ENCODE results near the gene GARNL3. TPM values are rescaled to one million over a fixed set of nuclear protein-coding genes. Genes with fewer than 3 reads are reported as not detected.

GARNL3 gene
- total and polyA plus RNA-seq, 2 of the 13 experiments (the other 11 are each of a cell fraction or from before 2014, with no cell fraction given) = 3.9 to 11.0 TPM

DNA sequence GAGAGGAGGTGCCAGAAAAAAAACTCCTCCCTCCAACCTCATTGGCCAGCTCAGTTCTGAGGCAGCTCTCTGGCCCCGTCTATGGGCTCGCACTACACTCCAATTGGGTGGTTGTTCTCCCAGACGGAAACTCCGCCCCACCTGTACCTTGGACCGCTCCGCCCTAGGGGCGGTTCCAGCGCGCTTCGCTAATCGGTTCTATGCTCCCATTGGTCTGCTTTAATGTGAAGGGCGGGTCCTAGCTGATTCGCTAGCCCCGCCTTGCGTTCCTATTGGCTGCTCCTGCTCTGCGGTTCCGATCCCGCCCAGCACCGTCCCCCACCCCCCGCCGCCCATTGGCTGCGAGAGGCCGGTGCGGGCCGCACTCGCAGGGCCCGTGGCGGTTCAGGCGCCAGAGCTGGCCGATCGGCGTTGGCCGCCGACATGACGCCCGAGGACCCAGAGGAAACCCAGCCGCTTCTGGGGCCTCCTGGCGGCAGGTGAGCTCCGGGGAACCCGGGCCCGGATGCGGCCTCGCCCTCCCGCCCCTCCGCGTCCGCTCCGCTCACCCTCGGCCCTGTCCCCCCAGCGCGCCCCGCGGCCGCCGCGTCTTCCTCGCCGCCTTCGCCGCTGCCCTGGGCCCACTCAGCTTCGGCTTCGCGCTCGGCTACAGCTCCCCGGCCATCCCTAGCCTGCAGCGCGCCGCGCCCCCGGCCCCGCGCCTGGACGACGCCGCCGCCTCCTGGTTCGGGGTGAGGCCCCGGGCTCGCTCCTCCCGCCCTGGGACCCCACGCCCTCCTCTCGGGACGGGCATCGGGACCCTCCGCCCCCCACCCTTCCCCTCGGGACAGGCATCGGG, 132.5 kb downstream of the GARNL3 start, which contains the start of gene SLC2A8 (continued):
- TF ChIP-seq ZNF562 (CRISPR knock-in tag; IDR thresholded peaks at IDR 0.05; ENCODE audit: borderline replicate concordance) = no peak
- TF ChIP-seq, protein P1, sequence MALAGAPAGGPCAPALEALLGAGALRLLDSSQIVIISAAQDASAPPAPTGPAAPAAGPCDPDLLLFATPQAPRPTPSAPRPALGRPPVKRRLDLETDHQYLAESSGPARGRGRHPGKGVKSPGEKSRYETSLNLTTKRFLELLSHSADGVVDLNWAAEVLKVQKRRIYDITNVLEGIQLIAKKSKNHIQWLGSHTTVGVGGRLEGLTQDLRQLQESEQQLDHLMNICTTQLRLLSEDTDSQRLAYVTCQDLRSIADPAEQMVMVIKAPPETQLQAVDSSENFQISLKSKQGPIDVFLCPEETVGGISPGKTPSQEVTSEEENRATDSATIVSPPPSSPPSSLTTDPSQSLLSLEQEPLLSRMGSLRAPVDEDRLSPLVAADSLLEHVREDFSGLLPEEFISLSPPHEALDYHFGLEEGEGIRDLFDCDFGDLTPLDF (CRISPR knock-in tag; IDR thresholded peaks at IDR 0.05) = peak; percentile 92
- TF ChIP-seq MEIS2 (CRISPR knock-in tag; IDR thresholded peaks at IDR 0.05) = 0 out of 2 replicates have a peak, but pooled peaks have one; percentile 61
- no peak for TF ChIP-seq ZNF577 (CRISPR knock-in tag; IDR thresholded peaks at IDR 0.05; ENCODE audit: borderline replicate concordance, low read depth)
- no peak for TF ChIP-seq SRSF4 (IDR thresholded peaks at IDR 0.05; ENCODE audit: low read depth, low read length, poor library complexity, severe bottlenecking)
- no peak for TF ChIP-seq EHMT2 (IDR thresholded peaks at IDR 0.05; ENCODE audit: borderline replicate concordance, low read depth, low read length)
- no peak for TF ChIP-seq PTBP1 (IDR thresholded peaks at IDR 0.05; ENCODE audit: low read depth, low read length, poor library complexity, severe bottlenecking)
- TF ChIP-seq JUNB (CRISPR knock-in tag; IDR thresholded peaks at IDR 0.05; ENCODE audit: borderline replicate concordance) = no peak
- no peak; the same call in 1 of the 2 replicates for TF ChIP-seq ZNF441 (CRISPR knock-in tag; IDR thresholded peaks at IDR 0.05; ENCODE audit: borderline replicate concordance)
- TF ChIP-seq ZNF274 (CRISPR knock-in tag; IDR thresholded peaks at IDR 0.05) = no peak
- TF ChIP-seq NFE2L1 (CRISPR knock-in tag; IDR thresholded peaks at IDR 0.05; ENCODE audit: borderline replicate concordance) = no peak
- TF ChIP-seq POLR2AphosphoS2 (IDR thresholded peaks at IDR 0.05; ENCODE audit: low read depth, low read length) = peak; percentile 55; the same call in 1 of the 2 replicates
- peak; percentile 61; the same call in 1 of the 2 replicates for TF ChIP-seq PHF21A (CRISPR knock-in tag; IDR thresholded peaks at IDR 0.05)
- TF ChIP-seq RFXAP (CRISPR knock-in tag; IDR thresholded peaks at IDR 0.05; ENCODE audit: borderline replicate concordance) = peak; percentile 78
- TF ChIP-seq, protein P2, sequence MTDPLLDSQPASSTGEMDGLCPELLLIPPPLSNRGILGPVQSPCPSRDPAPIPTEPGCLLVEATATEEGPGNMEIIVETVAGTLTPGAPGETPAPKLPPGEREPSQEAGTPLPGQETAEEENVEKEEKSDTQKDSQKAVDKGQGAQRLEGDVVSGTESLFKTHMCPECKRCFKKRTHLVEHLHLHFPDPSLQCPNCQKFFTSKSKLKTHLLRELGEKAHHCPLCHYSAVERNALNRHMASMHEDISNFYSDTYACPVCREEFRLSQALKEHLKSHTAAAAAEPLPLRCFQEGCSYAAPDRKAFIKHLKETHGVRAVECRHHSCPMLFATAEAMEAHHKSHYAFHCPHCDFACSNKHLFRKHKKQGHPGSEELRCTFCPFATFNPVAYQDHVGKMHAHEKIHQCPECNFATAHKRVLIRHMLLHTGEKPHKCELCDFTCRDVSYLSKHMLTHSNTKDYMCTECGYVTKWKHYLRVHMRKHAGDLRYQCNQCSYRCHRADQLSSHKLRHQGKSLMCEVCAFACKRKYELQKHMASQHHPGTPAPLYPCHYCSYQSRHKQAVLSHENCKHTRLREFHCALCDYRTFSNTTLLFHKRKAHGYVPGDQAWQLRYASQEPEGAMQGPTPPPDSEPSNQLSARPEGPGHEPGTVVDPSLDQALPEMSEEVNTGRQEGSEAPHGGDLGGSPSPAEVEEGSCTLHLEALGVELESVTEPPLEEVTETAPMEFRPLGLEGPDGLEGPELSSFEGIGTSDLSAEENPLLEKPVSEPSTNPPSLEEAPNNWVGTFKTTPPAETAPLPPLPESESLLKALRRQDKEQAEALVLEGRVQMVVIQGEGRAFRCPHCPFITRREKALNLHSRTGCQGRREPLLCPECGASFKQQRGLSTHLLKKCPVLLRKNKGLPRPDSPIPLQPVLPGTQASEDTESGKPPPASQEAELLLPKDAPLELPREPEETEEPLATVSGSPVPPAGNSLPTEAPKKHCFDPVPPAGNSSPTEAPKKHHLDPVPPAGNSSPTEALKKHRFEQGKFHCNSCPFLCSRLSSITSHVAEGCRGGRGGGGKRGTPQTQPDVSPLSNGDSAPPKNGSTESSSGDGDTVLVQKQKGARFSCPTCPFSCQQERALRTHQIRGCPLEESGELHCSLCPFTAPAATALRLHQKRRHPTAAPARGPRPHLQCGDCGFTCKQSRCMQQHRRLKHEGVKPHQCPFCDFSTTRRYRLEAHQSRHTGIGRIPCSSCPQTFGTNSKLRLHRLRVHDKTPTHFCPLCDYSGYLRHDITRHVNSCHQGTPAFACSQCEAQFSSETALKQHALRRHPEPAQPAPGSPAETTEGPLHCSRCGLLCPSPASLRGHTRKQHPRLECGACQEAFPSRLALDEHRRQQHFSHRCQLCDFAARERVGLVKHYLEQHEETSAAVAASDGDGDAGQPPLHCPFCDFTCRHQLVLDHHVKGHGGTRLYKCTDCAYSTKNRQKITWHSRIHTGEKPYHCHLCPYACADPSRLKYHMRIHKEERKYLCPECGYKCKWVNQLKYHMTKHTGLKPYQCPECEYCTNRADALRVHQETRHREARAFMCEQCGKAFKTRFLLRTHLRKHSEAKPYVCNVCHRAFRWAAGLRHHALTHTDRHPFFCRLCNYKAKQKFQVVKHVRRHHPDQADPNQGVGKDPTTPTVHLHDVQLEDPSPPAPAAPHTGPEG (CRISPR knock-in tag; IDR thresholded peaks at IDR 0.05) = peak; percentile 54
- peak; percentile 6; the same call in 1 of the 2 replicates for TF ChIP-seq SIN3A (IDR thresholded peaks at IDR 0.05; ENCODE audit: borderline replicate concordance, low read depth, low read length)
- TF ChIP-seq, protein P3, sequence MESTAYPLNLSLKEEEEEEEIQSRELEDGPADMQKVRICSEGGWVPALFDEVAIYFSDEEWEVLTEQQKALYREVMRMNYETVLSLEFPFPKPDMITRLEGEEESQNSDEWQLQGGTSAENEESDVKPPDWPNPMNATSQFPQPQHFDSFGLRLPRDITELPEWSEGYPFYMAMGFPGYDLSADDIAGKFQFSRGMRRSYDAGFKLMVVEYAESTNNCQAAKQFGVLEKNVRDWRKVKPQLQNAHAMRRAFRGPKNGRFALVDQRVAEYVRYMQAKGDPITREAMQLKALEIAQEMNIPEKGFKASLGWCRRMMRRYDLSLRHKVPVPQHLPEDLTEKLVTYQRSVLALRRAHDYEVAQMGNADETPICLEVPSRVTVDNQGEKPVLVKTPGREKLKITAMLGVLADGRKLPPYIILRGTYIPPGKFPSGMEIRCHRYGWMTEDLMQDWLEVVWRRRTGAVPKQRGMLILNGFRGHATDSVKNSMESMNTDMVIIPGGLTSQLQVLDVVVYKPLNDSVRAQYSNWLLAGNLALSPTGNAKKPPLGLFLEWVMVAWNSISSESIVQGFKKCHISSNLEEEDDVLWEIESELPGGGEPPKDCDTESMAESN (CRISPR knock-in tag; conservative IDR thresholded peaks at IDR 0.05) = peak; percentile 66
- TF ChIP-seq TMF1 (CRISPR knock-in tag; IDR thresholded peaks at IDR 0.05; ENCODE audit: low read depth) = peak; percentile 68; the same call in 1 of the 2 replicates
- 0 out of 2 replicates have a peak, but pooled peaks have one; percentile 57 for TF ChIP-seq CAMTA2 (CRISPR knock-in tag; IDR thresholded peaks at IDR 0.05; ENCODE audit: borderline replicate concordance)
- no peak for TF ChIP-seq ZNF652 (CRISPR knock-in tag; IDR thresholded peaks at IDR 0.05; ENCODE audit: borderline replicate concordance, low read depth)
